Ascending aorta (tissue), 2 donors: ENCODE measurements around the gene HOXD4. TPM values are rescaled to one million over a fixed set of nuclear protein-coding genes. Genes with fewer than 3 reads are reported as not detected.
A peak's percentile ranks its signal among the peaks of the same experiment; 100 is the strongest.

Source experiments
- DNase-seq, 2 donors: peaks; one replicate each; pipeline ENCODE4 v3.0.0-alpha.2; 2019; ENCODE audit warnings: low spot score in 2 of 2
- H3K27ac ChIP-seq, 2 donors: fragments of 200-600 bp; sonication (generic); one replicate each; pipeline ENCODE4 v1.5.1; 2016 to 2017; ENCODE audit warnings: mild to moderate bottlenecking in 1 of 2
- H3K27me3 ChIP-seq: fragments of 200-600 bp; sonication (generic); one replicate; pipeline ENCODE4 v1.5.1; 2017
- H3K36me3 ChIP-seq, 2 donors: fragments of 200-600 bp; sonication (generic); one replicate each; pipeline ENCODE4 v1.5.1; 2016
- H3K4me1 ChIP-seq, 2 donors: fragments of 200-600 bp; sonication (generic); one replicate each; pipeline ENCODE4 v1.5.1; 2016 to 2017; ENCODE audit warnings: mild to moderate bottlenecking in 1 of 2
- H3K4me3 ChIP-seq, 2 donors: fragments of 200-600 bp; sonication (generic); one replicate each; pipeline ENCODE4 v1.5.1; 2016 to 2017; ENCODE audit warnings: mild to moderate bottlenecking in 1 of 2
- H3K9me3 ChIP-seq, 2 donors: fragments of 200-600 bp; sonication (generic); one replicate each; pipeline ENCODE4 v1.5.1; 2016
- intact Hi-C: fragments of 100-400 bp; cut with DNase I; formaldehyde crosslinking; loops from one replicate; pipeline ENCODE4 v1.15.1; 2023
- total RNA-seq: library from RNA; depleted of rRNA; stranded (reverse); fragments of >200 nt; gene quantifications from one replicate; pipeline ENCODE4 v1.1.0, GENCODE V29; 2016
- TF ChIP-seq, protein P1 (sequence below), 3 experiments: fragments of 200-600 bp in 2 of 3; fragments of 450-650 bp in 1 of 3; sonication (generic) in 2 of 3; IDR thresholded peaks; one replicate each; pipeline ENCODE4 v1.5.1; 2016 to 2019; ENCODE audit warnings: antibody characterized with exemption in 3 of 3, mild to moderate bottlenecking in 1 of 3, moderate library complexity in 1 of 3

Gene HOXD4
- total RNA-seq, 1 donor from 2014 or later, result 13.6 TPM

GRCh38 chr2:176161825-176162626 is 10.7 kb downstream of the HOXD4 start:
- Histone ChIP-seq H3K27ac (no peak overlapping the region), H3K9me3 (no peaks in the 10 kb centered on the region), H3K4me1 (peaks cover 0 to 11% of the 10 kb centered on the region in 2 donors), H3K27me3 (peaks cover 18% of the 10 kb centered on the region), H3K4me3 (peak overlapping the region in 1 of 2 donors; percentile 52), H3K36me3 (no peaks in the 10 kb centered on the region)
- DNase-seq, result no peak
- TF ChIP-seq, protein P1, sequence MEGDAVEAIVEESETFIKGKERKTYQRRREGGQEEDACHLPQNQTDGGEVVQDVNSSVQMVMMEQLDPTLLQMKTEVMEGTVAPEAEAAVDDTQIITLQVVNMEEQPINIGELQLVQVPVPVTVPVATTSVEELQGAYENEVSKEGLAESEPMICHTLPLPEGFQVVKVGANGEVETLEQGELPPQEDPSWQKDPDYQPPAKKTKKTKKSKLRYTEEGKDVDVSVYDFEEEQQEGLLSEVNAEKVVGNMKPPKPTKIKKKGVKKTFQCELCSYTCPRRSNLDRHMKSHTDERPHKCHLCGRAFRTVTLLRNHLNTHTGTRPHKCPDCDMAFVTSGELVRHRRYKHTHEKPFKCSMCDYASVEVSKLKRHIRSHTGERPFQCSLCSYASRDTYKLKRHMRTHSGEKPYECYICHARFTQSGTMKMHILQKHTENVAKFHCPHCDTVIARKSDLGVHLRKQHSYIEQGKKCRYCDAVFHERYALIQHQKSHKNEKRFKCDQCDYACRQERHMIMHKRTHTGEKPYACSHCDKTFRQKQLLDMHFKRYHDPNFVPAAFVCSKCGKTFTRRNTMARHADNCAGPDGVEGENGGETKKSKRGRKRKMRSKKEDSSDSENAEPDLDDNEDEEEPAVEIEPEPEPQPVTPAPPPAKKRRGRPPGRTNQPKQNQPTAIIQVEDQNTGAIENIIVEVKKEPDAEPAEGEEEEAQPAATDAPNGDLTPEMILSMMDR (IDR thresholded peaks at IDR 0.05), result no peak
- intact Hi-C loops, result no loop called here

DNA sequence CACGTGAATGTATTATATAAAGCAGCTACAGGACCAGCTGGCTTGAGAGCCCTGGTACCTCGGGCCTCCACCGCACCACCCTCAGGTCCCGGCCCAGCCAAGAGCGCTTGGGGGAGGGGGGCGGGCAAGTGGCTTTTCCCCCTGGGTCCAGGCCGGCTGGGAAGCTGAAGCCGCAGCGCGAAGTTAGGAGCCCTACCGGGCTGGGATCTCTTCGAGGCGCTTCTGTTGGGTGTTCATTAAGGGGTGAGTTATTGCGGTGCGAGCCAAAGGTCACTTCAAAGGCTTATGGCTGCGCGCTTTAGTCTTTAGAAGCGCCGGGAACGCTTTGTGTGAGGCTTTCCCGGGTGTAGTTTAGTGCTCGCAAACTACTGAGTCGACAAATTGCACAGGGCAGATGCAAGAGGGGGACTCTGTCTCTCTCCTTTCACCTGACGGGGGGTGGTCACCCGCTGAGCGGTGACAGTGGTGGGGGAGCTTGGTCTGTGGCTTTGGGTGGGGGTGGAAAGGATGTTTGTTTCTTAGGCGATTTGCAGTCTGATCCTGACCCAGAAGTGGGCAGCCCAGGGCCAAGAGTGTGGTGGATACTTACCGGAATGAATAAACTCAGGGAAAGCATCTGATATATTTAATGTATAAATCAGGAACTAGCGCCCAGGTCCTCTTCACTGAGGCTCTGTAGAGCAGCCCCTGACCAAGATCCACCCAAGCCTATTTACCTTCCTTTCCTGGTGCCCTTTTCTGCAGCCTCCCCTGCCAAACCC is 11.7 kb downstream of the HOXD4 start:
- peaks cover 11% of the 10 kb centered on the region for H3K27me3 ChIP-seq
- intact Hi-C loops, result no loop called here

GRCh38 chr2:176163672-176164056 is 12.3 kb downstream of the HOXD4 start:
- peaks cover 0 to 11% of the 10 kb centered on the region in 2 donors for H3K4me1 ChIP-seq
- H3K36me3 ChIP-seq, result no peaks in the 10 kb centered on the region
- DNase-seq, result no peak
- H3K27ac ChIP-seq, result no peak overlapping the region
- H3K9me3 ChIP-seq, result no peaks in the 10 kb centered on the region
- peaks cover 11% of the 10 kb centered on the region for H3K27me3 ChIP-seq
- intact Hi-C loops, result no loop called here
- no peak overlapping the region for H3K4me3 ChIP-seq
- TF ChIP-seq, protein P1 (IDR thresholded peaks at IDR 0.05), result no peak

More for the DNA sequence above, 11.7 kb downstream of the HOXD4 start:
- Histone ChIP-seq H3K4me1 (peaks cover 0 to 11% of the 10 kb centered on the region in 2 donors), H3K27ac (no peak overlapping the region), H3K36me3 (no peaks in the 10 kb centered on the region), H3K9me3 (no peaks in the 10 kb centered on the region), H3K4me3 (no peak overlapping the region)
- no peak for DNase-seq
- TF ChIP-seq, protein P1 (IDR thresholded peaks at IDR 0.05), result no peak

GRCh38 chr2:176164201-176164600 is 12.9 kb downstream of the HOXD4 start:
- no peak for DNase-seq
- H3K27me3 ChIP-seq, result peaks cover 9% of the 10 kb centered on the region
- TF ChIP-seq, protein P1 (IDR thresholded peaks at IDR 0.05), result no peak
- H3K4me3 ChIP-seq, result no peak overlapping the region
- H3K4me1 ChIP-seq, result peaks cover 0 to 11% of the 10 kb centered on the region in 2 donors
- no peaks in the 10 kb centered on the region for H3K36me3 ChIP-seq
- intact Hi-C loops, result no loop called here
- H3K9me3 ChIP-seq, result no peaks in the 10 kb centered on the region
- H3K27ac ChIP-seq, result no peak overlapping the region

DNA sequence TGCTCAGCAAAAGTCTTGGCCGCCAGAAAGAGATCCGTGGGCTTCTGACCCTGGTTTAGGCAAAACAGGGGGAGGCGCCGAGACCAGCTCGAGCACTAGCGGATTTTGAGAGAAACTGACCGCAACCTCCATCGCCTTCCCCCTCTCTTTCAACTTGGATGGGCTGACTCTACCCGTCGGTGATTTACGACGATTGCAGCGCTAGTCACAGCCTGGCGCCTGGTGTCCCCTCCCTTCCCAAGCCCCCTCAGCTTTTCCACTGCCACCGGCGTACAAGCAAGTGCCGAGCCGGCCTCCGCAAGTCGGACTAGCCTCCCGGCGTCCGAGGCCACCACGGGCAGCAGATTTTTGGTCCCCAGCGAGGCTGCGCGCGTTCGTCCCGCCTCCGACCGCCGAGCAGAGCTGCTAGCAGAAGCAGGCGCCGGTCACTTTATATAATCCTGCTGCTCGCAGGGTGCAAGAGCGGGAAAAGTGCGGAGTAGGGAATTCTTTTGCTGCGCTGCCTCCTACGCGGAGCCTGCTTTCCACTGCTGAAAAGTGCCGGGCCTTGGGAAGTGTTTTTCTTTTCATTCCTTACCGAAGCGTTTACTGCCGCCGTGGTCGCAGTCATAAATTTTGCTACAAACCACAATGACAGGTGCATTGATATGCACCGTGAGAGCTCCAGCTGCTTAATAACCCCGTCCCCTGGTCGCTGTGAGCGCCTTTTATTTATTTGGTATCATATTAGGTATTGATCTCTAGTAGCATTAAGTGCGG is 13.4 kb downstream of the HOXD4 start:
- no peak overlapping the region for H3K4me3 ChIP-seq
- DNase-seq, result no peak
- H3K4me1 ChIP-seq, result peaks cover 0 to 7% of the 10 kb centered on the region in 2 donors
- TF ChIP-seq, protein P1 (IDR thresholded peaks at IDR 0.05), result no peak
- no peaks in the 10 kb centered on the region for H3K36me3 ChIP-seq
- H3K9me3 ChIP-seq, result no peaks in the 10 kb centered on the region
- peaks cover 7% of the 10 kb centered on the region for H3K27me3 ChIP-seq
- H3K27ac ChIP-seq, result no peak overlapping the region
- intact Hi-C loops, result no loop called here
